Measurements from ENCODE around the gene AMN.

GRCh38 chr14:102873131-102873530 lies 49.3 kb upstream of the AMN start:
- TF ChIP-seq EP300 (IDR thresholded peaks at IDR 0.05; ENCODE audit: low read length) (no peak), NCOA2 (IDR thresholded peaks at IDR 0.05; ENCODE audit: partially characterized antibody in 2 of 2) (no peak), EZH2 (IDR thresholded peaks at IDR 0.05; ENCODE audit: borderline replicate concordance, low read depth, low read length) (no peak), ESRRA (IDR thresholded peaks at IDR 0.05; ENCODE audit: borderline replicate concordance, low read depth) (no peak), MTF1 (CRISPR knock-in tag; IDR thresholded peaks at IDR 0.05; ENCODE audit: borderline replicate concordance) (no peak)
